Measurements from ENCODE around the gene FLT4.
A peak's percentile ranks its signal among the peaks of the same experiment; 100 is the strongest.

FLT4 gene

DNA sequence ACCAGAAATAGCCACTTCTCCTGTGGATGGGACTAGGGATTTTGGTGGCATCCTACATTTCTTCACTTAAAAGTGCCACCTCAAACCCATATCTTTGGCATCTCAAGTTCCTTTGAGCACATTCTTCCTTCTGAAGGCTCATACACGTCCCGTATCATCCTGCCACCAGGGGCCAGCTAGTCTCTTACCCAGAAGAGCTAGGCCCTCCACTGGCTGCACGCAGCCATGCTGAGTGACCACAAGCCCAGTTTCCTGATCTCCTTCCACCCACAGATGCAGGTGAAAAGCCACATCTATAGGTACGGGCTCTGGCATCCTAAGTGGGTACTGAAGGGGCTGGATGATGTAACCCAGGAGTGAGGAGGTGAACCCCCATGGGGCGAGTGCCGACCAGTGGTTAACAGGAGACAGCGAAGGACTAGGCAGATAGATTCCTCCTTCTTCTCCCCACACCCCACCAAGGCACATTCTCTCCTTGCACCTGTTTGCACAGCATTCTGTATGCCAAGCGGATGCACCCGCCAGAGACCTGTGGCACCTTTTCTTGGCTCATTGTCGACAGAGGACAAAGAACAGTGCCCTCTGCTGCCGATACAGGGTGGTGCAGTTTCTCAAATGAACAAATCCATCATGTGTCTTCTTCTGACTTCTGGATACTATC is 43.7 kb downstream of the FLT4 start:
- peak; percentile 58 for DNase-seq

DNA sequence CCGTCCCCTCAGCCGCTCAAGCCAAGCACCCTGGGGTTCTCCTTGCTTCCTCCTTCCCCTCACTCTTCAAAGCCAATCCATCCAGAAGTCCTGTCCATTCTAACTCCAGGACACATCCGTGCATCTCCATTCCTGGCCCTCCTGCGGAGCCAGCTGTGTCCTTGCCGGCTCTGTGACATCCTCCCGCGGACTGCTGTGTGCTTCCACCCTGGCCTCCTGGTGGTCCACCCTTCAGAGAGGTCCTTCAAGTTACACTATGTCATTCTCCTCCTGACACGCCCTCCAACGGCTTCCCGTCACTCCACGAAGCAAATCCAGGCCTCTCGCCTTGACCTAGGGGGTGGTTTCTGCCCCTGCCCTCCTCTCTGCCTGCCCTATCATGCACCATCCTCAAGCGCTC is 45.1 kb downstream of the FLT4 start:
- DNase-seq, result no peak

DNA sequence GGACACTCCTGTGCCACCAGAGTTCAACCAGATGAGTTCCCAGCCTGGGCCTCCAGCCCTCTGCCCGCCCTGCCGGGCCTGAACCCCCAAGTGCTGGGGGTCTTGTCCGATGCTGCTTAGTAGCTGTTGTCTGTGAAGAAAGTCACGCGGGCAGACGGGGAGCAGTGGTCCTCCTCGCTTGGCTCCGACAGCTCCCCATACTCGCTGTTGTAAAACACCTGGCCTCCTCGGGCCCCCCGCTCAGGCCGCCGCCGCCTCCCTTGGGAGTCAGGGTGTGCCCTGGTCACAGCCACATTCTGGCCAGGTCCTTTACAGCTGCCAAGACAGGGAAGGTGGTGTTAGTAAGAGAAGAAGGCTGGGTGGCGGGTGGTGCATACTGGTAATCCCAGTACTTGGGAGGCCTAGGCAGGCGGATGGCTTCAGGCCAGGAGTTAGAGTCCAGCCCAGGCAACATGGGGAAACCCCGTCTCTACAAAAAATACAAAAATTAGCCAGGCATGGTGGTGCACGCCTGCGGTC is 46.3 kb downstream of the FLT4 start:
- no peak for DNase-seq

DNA sequence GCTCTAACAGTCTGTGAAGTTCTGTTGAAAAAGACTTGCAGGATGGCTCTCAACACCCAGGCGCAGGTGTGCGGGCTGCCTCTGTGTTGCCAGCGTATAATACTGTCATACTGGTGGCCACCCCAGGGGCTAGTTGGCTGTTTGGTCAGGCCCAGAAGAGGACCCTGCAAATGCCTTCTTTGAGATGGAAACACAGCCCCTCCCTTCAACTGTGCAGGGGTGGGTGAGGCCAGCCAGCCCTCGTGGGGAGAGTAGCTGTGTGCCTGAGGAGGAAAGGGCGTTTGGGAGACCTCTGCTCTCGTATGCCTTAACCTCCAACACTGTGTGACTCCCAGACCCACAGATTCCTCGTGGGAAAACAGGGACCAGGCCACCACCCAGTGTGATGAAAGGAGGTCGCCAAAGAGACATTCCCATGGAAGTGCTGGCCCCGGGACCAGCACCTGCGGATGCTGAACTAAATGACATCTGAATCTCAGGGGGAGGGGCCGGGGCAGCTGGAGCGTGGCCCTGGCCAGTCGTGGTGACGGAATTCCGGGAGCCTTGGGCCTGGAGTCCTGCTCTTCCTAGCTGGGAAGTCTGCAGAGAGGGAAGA is 46.8 kb downstream of the FLT4 start:
- no peak for DNase-seq

DNA sequence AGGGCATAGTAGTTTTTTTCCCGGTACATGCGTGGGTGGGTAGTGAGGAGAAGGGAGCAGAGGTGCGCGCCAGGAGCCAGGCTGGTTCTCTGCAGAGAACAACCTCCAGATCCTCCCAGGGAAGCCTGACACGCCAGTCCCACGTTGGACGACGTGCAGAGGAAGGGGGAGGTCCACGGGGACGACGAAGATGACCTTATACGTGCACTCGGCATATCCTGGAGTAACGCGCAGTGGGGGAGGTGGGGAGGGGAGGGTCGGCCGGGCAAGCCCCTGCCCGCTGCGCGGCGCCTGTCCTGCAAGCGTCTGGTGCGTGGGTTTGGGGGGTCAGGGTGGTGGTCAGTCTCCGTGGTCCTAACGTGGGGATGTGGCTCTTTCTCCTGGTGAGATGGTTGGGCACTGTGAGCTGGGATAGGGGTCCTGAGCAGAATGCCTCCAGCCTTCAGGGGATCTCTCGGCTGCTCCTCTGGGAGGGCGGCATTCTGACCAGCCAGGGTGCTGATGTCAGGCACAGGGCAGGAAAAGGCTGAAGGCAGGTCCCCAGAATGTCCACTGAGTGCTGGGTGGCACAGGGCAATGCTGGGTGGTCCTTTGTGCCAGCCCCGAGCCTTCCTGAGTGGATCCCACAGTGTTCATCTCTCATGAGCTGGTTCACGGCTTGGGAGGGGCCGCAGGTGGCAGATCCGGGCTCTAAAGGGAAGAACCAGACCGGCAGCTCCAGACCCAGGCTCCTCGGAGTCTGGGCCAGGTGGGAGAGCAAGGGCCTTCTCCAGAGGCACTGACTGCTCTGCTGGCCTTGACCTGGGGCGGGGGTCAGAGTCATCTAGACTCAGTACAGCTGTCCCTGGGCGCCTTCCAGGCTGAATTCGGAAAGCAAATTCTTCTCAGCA is 47.6 kb downstream of the FLT4 start:
- no peak for DNase-seq

DNA sequence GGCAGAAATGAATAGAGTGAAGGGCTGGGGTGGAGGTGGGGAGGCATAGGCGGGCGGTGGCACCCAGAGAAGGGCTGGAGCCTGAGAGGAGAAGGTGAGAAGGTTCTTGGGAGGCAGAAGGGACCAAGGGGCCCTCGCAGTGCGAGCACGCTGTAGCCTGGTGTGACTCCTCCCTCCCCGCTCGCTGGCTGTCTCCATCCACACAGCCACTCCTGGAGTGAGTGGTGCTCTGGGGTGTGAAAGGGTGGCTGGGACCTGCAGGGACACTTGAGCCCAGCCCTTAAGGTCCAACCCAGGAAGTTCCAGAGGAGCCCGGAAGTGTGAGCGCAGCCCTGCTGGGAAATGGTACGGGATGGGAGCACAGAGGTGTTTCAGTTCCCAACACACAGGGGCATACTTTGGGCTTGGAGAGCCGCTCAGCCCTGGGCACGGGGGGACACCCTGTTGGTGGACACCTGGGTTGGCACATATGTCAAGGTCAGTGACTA is 48.8 kb downstream of the FLT4 start:
- no peak for DNase-seq

DNA sequence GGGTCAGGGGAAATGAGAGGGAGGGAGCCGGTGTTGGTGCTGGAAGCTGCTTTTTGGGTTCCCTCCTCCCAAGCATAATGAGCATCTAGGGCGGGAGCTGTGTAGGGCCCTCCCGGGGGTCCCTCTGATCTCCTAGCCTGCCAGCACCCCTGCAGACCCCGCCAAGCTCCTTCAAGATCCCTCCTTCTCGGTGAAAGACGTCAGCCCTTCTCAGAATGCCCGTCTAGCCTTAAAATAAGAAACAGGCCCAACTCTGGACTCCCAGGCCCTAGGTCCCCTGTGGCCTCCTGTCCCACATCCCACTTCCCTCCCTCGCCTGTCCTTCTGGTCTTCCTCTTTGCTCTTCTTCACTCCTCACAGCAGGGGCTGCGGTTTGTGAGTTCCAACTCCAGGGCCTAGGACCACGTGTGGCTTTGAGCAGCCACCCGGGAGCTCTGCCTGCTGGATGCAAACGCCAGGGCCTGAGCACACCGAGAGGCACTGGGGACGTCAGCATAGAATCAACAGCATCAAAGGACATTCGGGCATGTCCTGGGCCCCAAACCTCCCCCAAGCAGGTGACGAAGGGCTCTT is 49.3 kb downstream of the FLT4 start:
- no peak for DNase-seq

DNA sequence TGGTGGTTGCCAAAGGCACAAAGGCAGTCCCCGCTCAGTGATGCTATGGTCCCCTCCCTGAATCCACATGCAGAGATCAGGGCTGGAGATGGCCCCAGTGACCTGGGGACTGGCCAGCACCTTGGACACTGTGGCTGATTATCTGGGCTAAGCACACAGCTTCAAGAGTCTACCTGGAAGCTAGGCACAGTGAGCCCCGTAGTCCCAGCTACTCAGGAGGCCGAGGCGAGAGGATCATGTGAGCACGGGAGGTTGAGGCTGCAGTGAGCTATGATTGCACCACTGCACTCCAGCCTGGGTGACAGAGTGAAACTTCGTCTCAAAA is 49.8 kb downstream of the FLT4 start:
- no peak for DNase-seq

DNA sequence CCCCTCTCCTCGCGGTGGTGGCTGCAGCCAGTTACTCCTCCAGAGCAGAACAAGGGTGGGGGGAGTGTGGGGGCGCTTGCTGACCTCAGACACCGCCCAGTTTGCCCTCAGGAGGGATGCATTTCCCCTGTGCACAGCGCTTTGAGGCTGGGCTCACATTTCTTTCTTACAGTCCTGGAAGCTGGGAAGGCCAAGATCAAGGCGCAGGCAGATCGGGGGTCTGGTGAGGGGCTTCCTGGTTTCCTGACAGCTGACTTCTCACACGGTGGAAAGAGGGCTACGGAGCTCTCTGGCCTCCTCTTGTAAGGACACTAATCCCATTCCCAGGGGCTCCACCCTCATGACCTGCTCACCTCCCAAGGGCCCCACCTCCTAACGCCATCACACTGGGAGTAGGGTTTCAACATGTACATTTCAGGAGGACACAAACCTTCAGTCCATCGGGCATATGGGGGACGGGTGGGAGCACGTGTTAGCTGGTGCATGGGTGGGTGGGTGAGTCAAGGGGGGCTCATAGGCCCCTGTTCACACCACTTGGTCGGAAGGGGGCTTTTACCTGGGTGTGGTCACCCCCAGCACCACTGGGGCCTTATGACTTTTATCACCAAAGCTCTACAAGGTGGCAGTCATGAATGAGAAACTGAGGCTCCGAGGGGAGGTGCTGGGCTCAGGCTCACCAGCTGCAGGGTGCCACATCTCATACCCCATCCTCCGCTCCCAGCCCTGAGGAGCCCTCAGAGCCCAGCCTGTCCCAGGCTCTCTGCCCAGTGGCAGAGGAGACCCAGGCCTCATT is 50.4 kb downstream of the FLT4 start:
- DNase-seq, result no peak

DNA sequence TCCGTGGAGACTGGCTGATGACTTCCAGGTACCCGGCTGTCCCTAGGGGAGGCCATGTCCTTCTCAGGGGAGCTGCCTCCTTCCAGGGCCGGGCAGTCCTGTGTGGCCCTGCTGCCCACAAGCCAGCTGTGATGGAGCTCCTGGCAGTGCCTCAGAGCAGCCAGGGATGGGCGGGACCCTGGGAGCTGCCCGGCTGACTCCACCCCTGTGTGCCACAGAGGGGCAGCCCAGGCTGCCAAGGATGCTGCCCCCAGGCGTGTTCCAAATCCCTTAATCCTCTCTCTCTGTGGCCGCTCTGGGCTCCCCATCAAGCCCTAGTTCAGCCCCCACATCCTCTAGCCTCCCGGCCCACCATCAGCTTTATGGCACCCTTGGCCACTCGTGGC is 51.1 kb downstream of the FLT4 start:
- no peak for DNase-seq

DNA sequence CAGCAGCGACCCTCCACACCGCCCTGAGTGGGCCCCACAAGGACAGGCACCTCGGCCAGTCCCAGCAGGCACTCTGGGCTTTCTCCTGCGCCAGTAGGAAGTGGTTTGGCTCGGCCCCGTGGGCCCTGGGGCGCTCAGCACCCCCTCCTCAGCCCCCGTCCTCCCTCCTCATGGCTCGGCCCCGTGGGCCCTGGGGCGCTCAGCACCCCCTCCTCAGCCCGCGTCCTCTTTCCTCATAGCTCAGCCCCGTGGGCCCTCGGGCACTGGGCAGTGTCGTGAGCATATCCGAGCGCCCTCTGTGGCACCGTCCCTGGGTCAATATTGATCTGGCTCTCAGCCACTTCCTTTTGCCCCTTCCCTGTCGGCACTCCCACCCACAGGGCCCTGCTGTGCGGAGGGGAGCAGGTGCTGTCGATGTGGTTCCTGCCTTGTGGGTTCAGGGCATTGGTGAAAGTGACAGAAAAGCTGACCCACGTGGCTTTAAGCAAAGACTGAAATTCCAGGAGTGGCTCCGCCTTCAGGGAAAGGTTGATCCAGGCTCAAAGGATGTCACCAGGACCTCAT is 52.6 kb downstream of the FLT4 start:
- no peak for DNase-seq

DNA sequence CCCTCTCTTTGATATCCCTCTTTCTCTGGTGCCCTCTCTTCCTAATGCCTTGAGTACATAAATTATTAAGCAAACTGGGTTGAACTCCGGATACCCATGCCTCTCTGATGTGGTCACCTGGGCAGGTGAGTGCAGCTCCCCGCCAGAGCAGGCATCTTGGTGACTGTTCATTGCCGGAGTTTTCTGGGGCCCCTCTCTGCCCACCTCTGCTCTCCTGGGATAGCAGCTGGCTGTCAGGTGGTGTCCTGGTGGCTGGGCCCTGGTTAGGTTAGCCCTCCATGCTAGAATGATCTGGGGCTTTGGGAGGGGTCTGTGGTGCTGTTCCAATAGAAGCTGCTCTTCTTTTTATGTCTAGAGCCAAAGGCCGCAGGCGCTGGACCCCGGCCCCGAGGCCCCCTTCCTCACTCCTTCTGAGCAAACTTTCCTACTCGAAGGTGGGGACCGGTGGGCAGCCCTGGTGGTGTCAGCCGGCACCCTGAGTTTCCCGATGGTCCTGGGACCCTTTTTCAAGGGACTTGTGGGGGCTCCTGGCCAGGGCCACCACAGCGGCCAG is 53.2 kb downstream of the FLT4 start:
- no peak for DNase-seq

DNA sequence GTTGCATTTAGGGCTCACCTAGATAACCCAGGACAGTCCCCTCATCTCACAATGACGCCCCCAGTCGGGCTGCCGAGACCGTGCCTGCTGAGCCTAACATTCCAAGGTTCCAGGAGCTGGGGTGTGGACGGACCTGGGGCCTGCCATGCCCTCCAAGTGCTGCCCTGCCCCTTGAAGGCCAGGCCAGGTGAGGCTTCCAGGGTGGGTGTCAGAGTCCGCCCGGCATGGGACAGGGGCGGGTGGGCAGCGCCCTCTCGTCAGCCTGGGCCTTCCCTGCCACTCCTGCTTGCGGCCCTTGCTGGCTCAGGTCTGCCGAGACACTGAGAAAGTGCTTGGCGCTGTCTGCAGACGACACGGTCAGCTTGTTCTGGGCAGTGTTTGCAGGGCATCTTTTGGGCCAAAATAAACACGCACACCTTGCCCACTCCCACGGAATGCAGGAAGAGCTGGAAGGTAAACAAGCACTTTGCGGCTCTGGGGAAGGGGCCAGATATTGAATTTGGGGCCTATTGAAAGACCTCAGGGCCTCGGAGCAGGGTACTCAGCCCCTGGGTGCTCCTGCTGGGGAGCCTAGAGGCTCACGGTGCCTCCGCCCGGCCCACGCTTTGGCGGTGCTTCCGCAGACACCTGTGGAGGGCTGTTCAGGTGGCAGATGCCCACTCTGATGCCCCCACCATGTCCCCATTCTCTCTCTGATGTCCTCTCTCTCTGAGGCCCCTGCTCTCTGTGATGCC is 53.9 kb downstream of the FLT4 start:
- DNase-seq, result no peak

DNA sequence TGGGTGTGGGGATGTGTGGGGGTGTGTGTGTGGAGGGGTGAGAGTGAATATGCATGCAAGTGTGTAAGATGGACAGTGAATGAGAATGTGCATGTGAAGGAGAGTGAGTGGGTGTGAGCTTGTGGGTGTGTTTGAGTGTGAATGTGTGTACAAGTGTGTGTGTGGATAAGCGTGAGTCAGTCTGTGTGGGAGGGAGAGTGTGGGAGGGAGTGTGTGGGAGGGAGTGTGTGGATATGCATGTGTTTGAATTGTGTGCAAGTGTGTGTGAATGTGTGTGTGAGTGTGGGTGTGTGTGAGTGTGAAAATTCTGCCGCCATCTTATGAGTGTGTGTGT is 54.4 kb downstream of the FLT4 start:
- DNase-seq, result no peak

DNA sequence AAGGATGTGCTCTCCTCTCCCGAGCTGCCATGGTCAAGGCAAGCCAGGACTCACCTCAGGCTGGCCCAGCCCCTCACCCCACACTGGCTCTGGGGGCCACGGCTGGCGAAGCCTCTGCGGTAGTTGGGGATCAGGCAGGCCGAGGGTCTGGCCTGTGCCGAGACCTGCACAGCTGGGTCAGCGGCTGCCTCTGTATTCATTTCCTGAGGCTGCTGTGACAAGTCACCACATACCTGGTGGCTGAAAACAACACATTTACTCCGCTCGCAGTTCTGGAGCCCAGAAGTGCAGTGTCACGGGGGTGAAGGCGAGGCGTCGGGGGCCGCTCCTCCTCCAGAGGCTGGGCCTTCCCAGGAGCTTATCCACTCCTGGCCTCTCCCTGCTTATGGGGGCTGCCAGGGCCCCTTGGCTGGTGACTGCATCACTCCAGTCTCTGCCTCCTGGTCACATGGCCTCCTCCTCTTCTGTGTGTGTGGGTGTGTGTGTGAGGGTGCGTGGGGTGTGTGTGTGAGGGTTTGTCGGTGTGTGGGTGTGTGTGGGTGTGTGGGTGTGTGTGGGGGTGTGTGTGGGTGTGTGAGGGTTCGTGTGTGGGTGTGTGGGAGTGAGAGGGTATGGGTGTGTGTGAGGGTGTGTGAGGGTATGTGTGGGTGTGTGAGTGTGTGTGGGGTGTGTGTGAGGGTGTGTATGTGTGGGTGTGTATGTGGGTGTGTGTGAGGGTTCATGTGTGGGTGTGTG is 54.9 kb downstream of the FLT4 start:
- no peak for DNase-seq

DNA sequence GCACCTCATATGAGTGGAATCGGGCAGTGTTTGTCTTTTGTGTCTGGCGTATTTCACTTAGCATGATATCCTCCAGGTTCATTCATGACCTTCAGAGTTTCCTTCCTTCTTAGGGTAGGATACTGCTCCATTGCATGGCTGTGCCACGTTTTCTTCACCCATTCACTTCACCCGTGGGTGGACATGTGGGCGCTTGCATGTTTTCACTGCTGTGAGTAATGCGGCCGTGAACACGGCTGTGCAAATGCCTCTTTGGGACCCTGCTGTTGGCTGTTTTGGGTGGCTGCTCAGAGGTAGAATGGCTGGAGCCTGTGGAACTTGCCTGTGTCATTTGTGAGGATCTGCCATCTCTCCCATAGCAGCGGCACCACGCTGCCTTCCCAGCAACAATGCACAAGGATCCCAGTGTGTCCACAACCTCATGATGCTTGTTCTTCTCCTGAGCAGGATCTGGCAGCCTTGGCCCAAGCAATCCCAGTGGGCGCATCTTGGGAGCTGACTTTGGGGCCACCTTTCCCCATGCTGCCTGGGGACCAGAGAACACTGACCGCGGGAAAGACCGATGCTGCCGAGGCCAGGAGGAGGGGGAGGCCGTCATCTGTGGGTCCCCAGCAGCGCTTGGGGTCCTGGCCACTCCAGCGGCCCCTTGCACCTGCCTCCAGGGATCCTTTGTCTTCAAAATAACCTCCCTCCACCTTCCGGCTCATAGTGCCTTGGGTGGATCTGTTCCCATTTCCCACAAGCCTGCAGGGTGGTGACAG is 55.8 kb downstream of the FLT4 start:
- no peak for DNase-seq

DNA sequence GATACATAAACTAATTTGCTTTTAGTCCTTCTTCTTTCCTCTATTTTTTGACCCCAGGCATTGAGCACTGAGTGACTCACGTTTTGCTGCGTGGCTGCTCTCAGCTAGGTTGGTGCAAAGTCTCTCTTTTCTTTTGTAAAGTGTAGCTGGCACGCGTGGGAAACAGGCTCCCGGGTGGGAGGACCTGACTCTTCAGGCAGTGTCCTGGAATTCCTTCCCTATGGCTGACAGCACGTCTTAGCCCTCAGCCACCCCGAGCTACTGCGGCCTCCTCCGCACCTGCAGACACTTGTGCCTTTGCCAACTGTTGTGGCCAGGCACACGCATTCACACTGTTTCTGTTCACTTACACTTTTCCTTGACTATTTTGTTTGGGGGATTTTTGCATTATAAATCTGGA is 57.2 kb downstream of the FLT4 start:
- DNase-seq, result no peak

DNA sequence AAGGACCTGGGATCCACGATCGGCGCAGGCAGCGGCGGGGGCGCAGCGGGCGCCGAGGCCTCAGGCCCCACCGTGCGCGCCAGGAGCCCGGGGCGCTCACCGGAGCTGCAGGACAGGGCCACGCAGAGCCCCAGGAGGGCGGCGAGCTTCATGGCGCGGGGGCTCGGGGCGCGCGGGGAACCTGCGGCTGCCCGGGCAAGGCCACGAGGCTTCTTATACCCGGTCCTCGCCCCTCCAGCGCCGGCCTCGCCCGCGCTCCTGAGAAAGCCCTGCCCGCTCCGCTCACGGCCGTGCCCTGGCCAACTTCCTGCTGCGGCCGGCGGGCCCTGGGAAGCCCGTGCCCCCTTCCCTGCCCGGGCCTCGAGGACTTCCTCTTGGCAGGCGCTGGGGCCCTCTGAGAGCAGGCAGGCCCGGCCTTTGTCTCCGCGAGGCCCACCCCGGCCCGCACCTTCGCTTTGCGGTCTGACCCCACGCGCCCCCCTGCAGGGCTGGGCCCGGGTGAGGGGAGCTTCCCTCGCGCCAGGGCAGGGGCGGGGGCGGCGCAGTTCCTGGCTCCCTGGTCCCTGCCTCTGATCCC is 58.0 kb downstream of the FLT4 start, which contains the start of gene SCGB3A1:
TSS of gene SCGB3A1 (minus strand) at position 189 of the 577 bp plus-strand sequence. CDS start at position 152, 37 bp downstream.
- DNase-seq, result no peak

Data from effector CD4-positive, alpha-beta T cell (primary cell).